Natural killer cell treated with Interleukin-12 subunit alpha and Interleukin-12 subunit beta and Interleukin-15 and Interleukin-18, amount 100 ng/mL, for 72 hours (primary cell): ENCODE data around the gene OR52E5. TPM values are rescaled to one million over a fixed set of nuclear protein-coding genes. Genes with fewer than 3 reads are reported as not detected.

Experiments
- total RNA-seq, 2 donors: library from RNA; stranded (reverse); gene quantifications; one replicate each; pipeline ENCODE4 v1.2.3, GENCODE V29; 2022

Gene OR52E5
- total RNA-seq, 2 donors from 2014 or later, result not detected

Other genes starting within 250 kb of the OR52E5 start
- gene TRIM5, start 208.1 kb upstream of the OR52E5 start, total RNA-seq, result 10 to 100 TPM; 12.4 to 16.4 TPM
- 100 to 1,000 TPM in 1 of 2 donors, 10 to 100 TPM in 1; 89.3 to 144 TPM for gene TRIM22, start 203.4 kb upstream of the OR52E5 start, total RNA-seq
- gene OR56B1, start 156.8 kb upstream of the OR52E5 start, total RNA-seq, result under 1 TPM in 1 of 2 donors, not detected in 1; 0.21 TPM
- under 1 TPM; 0.38 to 0.45 TPM for gene OR52N4, start 139.0 kb upstream of the OR52E5 start, total RNA-seq
- gene OR52N5, start 109.9 kb upstream of the OR52E5 start, total RNA-seq, result not detected
- gene OR52N1, start 101.9 kb upstream of the OR52E5 start, total RNA-seq, result not detected
- not detected for gene OR52N2, start 84.3 kb upstream of the OR52E5 start, total RNA-seq
- not detected for gene OR52E6, start 51.3 kb upstream of the OR52E5 start, total RNA-seq
- not detected for gene OR52E8, start 35.5 kb upstream of the OR52E5 start, total RNA-seq
- not detected for gene OR52E4, start 12.6 kb upstream of the OR52E5 start, total RNA-seq
- gene OR56A3, start 49.0 kb downstream of the OR52E5 start, total RNA-seq, result not detected
- gene OR56A5, start 75.3 kb downstream of the OR52E5 start, total RNA-seq, result not detected
- gene OR52L1, start 93.8 kb downstream of the OR52E5 start, total RNA-seq, result not detected
- under 1 TPM in 1 of 2 donors, not detected in 1; 0.11 TPM for gene OR56A4, start 113.7 kb downstream of the OR52E5 start, total RNA-seq
- gene OR56A1, start 137.6 kb downstream of the OR52E5 start, total RNA-seq, result under 1 TPM; 0.05 to 0.11 TPM
- not detected for gene OR56B4, start 214.5 kb downstream of the OR52E5 start, total RNA-seq